ENCODE measurements around the gene ATN1.
A peak's percentile ranks its signal among the peaks of the same experiment; 100 is the strongest.

ATN1 gene

GRCh38 chr12:6957741-6958608, 30.2 kb downstream of the ATN1 start:
- DNase-seq (ENCODE audit: low read depth, low spot score): no peak

- DNase-seq (ENCODE audit: low read depth, low spot score): no peak
Measured at GRCh38 chr12:6958609-6959057, 30.9 kb downstream of the ATN1 start.

- no peak for DNase-seq (ENCODE audit: low read depth, low spot score)
Measured at GRCh38 chr12:6959058-6959804, 31.5 kb downstream of the ATN1 start.

- DNase-seq (ENCODE audit: low read depth, low spot score): no peak
Measured at GRCh38 chr12:6959805-6960592, 32.2 kb downstream of the ATN1 start.

GRCh38 chr12:6960593-6961277, 33.0 kb downstream of the ATN1 start:
- no peak for DNase-seq (ENCODE audit: low read depth, low spot score)

GRCh38 chr12:6961278-6961694, 33.5 kb downstream of the ATN1 start:
- peak; percentile 30 for DNase-seq (ENCODE audit: low read depth, low spot score)

- DNase-seq (ENCODE audit: low read depth, low spot score): peak; percentile 90
Measured at GRCh38 chr12:6961695-6962284, 34.0 kb downstream of the ATN1 start.

GRCh38 chr12:6962285-6963015, 34.7 kb downstream of the ATN1 start:
- no peak for DNase-seq (ENCODE audit: low read depth, low spot score)

GRCh38 chr12:6963016-6963731, 35.4 kb downstream of the ATN1 start:
- DNase-seq (ENCODE audit: low read depth, low spot score): no peak

GRCh38 chr12:6963791-6964413, 36.1 kb downstream of the ATN1 start:
- DNase-seq (ENCODE audit: low read depth, low spot score): no peak

GRCh38 chr12:6964605-6965025, 36.9 kb downstream of the ATN1 start:
- DNase-seq (ENCODE audit: low read depth, low spot score): no peak

GRCh38 chr12:6965026-6965661, 37.4 kb downstream of the ATN1 start:
- DNase-seq (ENCODE audit: low read depth, low spot score): peak; percentile 93

- DNase-seq (ENCODE audit: low read depth, low spot score): no peak
Measured at GRCh38 chr12:6965714-6966113, 38.0 kb downstream of the ATN1 start.

- no peak for DNase-seq (ENCODE audit: low read depth, low spot score)
Measured at GRCh38 chr12:6966351-6966750, 38.6 kb downstream of the ATN1 start.

- no peak for DNase-seq (ENCODE audit: low read depth, low spot score)
Measured at GRCh38 chr12:6967651-6968100, 39.9 kb downstream of the ATN1 start.

GRCh38 chr12:6968426-6968825, 40.7 kb downstream of the ATN1 start:
- no peak for DNase-seq (ENCODE audit: low read depth, low spot score)

GRCh38 chr12:6970096-6970527, 42.4 kb downstream of the ATN1 start:
- no peak for DNase-seq (ENCODE audit: low read depth, low spot score)

GRCh38 chr12:6974180-6974579, 46.4 kb downstream of the ATN1 start:
- DNase-seq (ENCODE audit: low read depth, low spot score): no peak
